Chondrocyte (in vitro differentiated cells): ENCODE measurements around the gene EPHB2. TPM values are rescaled to one million over a fixed set of nuclear protein-coding genes. Genes with fewer than 3 reads are reported as not detected.
A peak's percentile ranks its signal among the peaks of the same experiment; 100 is the strongest.

Experiments used
- DNase-seq: peaks from one replicate; pipeline ENCODE4 v3.0.0; 2021; ENCODE audit warnings: mixed read lengths, low spot score
- H3K27ac Mint-ChIP-seq: one replicate; pipeline ENCODE4 v1.8.0; 2021; ENCODE audit warnings: mild to moderate bottlenecking, moderate library complexity, mixed read lengths; ENCODE audit not compliant: unreplicated experiment
- H3K27me3 Mint-ChIP-seq: 2 replicates; pipeline ENCODE4 v1.8.0; 2021; ENCODE audit warnings: low read depth, mixed read lengths
- H3K36me3 Mint-ChIP-seq: 2 replicates; pipeline ENCODE4 v1.8.0; 2021; ENCODE audit warnings: low read depth, mixed read lengths
- H3K4me1 Mint-ChIP-seq: 2 replicates; pipeline ENCODE4 v1.8.0; 2021; ENCODE audit warnings: low read depth, mild to moderate bottlenecking, mixed read lengths
- H3K4me3 Mint-ChIP-seq: one replicate; pipeline ENCODE4 v1.8.0; 2021; ENCODE audit warnings: mild to moderate bottlenecking, moderate library complexity, mixed read lengths; ENCODE audit not compliant: unreplicated experiment
- H3K9me3 Mint-ChIP-seq: 2 replicates; pipeline ENCODE4 v1.8.0; 2021; ENCODE audit warnings: low read depth, mixed read lengths
- total RNA-seq: library from RNA; stranded (reverse); gene quantifications from 3 replicates; pipeline ENCODE4 v1.2.1, GENCODE V29; 2021
- TF ChIP-seq, protein P1 (sequence below): fragments of 200-600 bp; sonication (generic); IDR thresholded peaks from 2 replicates; pipeline ENCODE4 v1.5.0; 2021; ENCODE audit warnings: antibody characterized with exemption, mild to moderate bottlenecking, moderate library complexity

Gene EPHB2
- total RNA-seq, 1 donor from 2014 or later = 44.6 TPM

DNA sequence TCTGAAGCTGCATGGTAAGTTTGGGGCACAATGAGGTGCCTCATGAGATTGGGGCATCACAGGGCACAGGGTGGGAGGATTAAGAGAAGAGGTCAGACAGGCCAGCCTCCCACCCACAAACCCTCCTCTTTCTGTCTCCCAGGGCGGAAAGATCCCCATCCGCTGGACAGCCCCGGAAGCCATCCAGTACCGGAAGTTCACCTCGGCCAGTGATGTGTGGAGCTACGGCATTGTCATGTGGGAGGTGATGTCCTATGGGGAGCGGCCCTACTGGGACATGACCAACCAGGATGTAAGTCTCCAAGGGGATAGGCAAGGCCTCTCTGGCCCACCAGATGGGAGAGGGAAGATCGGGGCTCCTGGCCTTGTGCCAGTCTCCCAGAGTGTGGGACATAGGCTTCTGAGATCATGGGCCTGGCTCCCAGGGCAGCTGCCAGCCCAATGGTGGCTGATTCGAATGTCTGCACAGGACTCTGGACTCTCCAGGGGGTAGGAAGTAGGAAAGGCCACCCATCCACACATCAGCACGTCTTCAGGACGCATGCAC, 198.3 kb downstream of the EPHB2 start:
- peaks cover 3% of the 10 kb centered on the region for H3K4me1 Mint-ChIP-seq
- H3K9me3 Mint-ChIP-seq = no peaks in the 10 kb centered on the region
- no peak for DNase-seq
- H3K36me3 Mint-ChIP-seq = peaks cover 33% of the 10 kb centered on the region
- TF ChIP-seq, protein P1, sequence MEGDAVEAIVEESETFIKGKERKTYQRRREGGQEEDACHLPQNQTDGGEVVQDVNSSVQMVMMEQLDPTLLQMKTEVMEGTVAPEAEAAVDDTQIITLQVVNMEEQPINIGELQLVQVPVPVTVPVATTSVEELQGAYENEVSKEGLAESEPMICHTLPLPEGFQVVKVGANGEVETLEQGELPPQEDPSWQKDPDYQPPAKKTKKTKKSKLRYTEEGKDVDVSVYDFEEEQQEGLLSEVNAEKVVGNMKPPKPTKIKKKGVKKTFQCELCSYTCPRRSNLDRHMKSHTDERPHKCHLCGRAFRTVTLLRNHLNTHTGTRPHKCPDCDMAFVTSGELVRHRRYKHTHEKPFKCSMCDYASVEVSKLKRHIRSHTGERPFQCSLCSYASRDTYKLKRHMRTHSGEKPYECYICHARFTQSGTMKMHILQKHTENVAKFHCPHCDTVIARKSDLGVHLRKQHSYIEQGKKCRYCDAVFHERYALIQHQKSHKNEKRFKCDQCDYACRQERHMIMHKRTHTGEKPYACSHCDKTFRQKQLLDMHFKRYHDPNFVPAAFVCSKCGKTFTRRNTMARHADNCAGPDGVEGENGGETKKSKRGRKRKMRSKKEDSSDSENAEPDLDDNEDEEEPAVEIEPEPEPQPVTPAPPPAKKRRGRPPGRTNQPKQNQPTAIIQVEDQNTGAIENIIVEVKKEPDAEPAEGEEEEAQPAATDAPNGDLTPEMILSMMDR = no peak
- H3K27me3 Mint-ChIP-seq = no peaks in the 10 kb centered on the region
- no peak overlapping the region for H3K27ac Mint-ChIP-seq
- no peak overlapping the region for H3K4me3 Mint-ChIP-seq

DNA sequence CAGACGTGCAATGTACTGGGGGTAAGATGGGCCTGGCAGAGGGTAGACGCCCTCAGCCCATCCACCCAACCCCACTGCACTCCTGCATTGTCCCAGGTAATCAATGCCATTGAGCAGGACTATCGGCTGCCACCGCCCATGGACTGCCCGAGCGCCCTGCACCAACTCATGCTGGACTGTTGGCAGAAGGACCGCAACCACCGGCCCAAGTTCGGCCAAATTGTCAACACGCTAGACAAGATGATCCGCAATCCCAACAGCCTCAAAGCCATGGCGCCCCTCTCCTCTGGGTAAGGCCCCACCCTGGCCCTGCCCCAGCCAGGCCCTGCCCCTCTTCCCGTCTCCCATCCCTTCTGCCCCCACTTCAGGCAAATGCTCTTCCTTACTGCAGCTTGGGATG, 199.6 kb downstream of the EPHB2 start:
- DNase-seq = no peak
- Mint-ChIP-seq H3K4me1 (peaks cover 3% of the 10 kb centered on the region), H3K27me3 (no peaks in the 10 kb centered on the region), H3K27ac (no peak overlapping the region), H3K36me3 (peaks cover 40% of the 10 kb centered on the region), H3K4me3 (no peak overlapping the region), H3K9me3 (no peaks in the 10 kb centered on the region)
- TF ChIP-seq, protein P1 = no peak

DNA sequence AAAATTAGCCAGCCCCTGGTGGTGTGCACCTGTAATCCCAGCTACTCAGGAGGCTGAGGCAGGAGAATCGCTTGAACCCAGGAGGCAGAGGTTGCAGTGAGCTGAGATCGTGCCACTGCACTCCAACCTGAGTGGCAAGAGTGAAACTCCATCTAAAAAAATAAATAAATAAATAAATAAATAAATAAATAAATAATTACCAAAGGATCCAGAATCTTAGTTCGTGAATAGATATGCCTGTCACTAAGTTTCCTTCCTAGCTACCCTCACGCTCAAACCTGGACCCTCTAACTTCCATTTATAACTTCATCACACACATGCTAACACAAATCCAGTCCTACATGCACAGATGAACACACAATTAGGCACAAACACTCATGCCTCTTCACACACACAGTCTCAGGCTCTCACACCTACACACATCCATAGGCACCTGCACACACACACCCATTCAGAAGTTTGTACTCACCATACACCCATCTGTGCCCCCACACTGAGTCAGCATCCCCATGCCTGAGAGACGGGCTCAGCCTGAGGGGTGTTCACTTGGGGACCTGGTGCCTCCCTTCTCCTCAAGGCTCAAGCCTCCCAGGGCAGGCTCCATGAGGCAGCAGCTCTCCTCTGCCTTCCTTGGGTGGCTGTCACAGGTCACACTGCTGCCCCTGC, 200.5 kb downstream of the EPHB2 start:
- Mint-ChIP-seq H3K9me3 (no peaks in the 10 kb centered on the region), H3K4me1 (peaks cover 3% of the 10 kb centered on the region), H3K27ac (no peak overlapping the region), H3K27me3 (no peaks in the 10 kb centered on the region), H3K4me3 (no peak overlapping the region), H3K36me3 (peaks cover 37% of the 10 kb centered on the region)
- TF ChIP-seq, protein P1 = no peak
- DNase-seq = no peak

DNA sequence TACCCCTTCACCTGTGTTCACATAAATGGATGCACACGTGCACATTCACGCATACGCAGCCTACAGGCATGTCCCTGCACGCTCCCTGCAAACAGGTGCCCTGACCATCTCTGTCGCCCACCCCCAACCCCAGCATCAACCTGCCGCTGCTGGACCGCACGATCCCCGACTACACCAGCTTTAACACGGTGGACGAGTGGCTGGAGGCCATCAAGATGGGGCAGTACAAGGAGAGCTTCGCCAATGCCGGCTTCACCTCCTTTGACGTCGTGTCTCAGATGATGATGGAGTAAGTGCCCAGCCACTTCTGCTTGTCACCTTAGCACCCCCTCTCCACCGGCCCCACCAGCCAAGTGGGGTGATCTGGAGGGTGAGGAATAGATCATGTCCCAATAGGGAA, 201.7 kb downstream of the EPHB2 start:
- peaks cover 26% of the 10 kb centered on the region for H3K36me3 Mint-ChIP-seq
- H3K27ac Mint-ChIP-seq = no peak overlapping the region

DNA sequence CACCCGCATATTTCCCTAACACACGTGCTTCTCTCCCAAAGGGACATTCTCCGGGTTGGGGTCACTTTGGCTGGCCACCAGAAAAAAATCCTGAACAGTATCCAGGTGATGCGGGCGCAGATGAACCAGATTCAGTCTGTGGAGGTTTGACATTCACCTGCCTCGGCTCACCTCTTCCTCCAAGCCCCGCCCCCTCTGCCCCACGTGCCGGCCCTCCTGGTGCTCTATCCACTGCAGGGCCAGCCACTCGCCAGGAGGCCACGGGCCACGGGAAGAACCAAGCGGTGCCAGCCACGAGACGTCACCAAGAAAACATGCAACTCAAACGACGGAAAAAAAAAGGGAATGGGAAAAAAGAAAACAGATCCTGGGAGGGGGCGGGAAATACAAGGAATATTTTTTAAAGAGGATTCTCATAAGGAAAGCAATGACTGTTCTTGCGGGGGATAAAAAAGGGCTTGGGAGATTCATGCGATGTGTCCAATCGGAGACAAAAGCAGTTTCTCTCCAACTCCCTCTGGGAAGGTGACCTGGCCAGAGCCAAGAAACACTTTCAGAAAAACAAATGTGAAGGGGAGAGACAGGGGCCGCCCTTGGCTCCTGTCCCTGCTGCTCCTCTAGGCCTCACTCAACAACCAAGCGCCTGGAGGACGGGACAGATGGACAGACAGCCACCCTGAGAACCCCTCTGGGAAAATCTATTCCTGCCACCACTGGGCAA, 202.9 kb downstream of the EPHB2 start:
- Mint-ChIP-seq H3K27ac (peak overlapping the region; percentile 8), H3K27me3 (no peaks in the 10 kb centered on the region), H3K9me3 (no peaks in the 10 kb centered on the region), H3K4me3 (no peak overlapping the region), H3K4me1 (peaks cover 3% of the 10 kb centered on the region), H3K36me3 (peaks cover 15% of the 10 kb centered on the region)
- TF ChIP-seq, protein P1 = no peak
- no peak for DNase-seq

More for the DNA sequence above, 201.7 kb downstream of the EPHB2 start:
- H3K4me1 Mint-ChIP-seq = peaks cover 3% of the 10 kb centered on the region
- no peaks in the 10 kb centered on the region for H3K9me3 Mint-ChIP-seq
- H3K4me3 Mint-ChIP-seq = no peak overlapping the region
- H3K27me3 Mint-ChIP-seq = no peaks in the 10 kb centered on the region
- DNase-seq = no peak
- TF ChIP-seq, protein P1 = no peak
